Measurements from ENCODE around the gene NLGN1. TPM values are rescaled to one million over a fixed set of nuclear protein-coding genes. Genes with fewer than 3 reads are reported as not detected.

NLGN1 gene
- polyA plus RNA-seq, 3 donors from 2014 or later = not detected

- DNase-seq = no peak
- Mint-ChIP-seq H3K9me3 (peaks cover 0 to 23% (median 7%) of the 10 kb centered on the region in 6 donors), H3K36me3 (peaks cover 0 to 3% (median 0%) of the 10 kb centered on the region in 3 donors), H3K27ac (no peak overlapping the region), H3K4me3 (no peak overlapping the region), H3K4me1 (no peaks in the 10 kb centered on the region), H3K27me3 (ENCODE audit: low read depth in 3 of 3) (no peaks in the 10 kb centered on the region)
Measured at GRCh38 chr3:174303907-174304560, 906.5 kb downstream of the NLGN1 start.

- Mint-ChIP-seq H3K27me3 (ENCODE audit: low read depth in 3 of 3) (no peaks in the 10 kb centered on the region), H3K4me3 (no peak overlapping the region), H3K27ac (no peak overlapping the region), H3K9me3 (peaks cover 4 to 34% (median 11%) of the 10 kb centered on the region in 6 donors), H3K36me3 (no peaks in the 10 kb centered on the region), H3K4me1 (no peaks in the 10 kb centered on the region)
- DNase-seq = no peak
Measured at GRCh38 chr3:174308736-174309135, 911.2 kb downstream of the NLGN1 start.

DNA sequence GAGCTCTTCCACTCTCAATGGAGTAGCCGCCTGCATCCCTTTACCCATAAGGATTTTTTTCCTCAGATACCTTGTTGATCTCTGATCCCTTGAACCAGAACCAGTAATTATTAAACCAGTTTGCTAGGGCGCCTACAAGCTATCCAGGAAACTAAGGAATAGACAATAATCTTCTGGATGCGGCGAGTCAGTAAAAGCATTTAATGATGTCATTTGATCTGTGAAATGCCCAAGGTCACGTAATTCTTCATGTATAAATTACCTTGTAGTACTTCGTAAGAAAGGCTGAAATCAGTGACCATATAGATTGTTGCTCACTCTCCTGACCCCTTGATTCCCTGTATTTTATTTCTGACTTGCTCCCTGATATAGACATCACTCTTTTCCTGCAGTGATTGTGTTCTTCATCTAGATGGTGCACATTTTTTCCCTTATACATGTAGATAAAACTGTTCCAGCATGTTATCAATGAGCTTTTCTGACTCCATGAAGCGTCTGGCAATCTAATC is 913.0 kb downstream of the NLGN1 start:
- DNase-seq = no peak
- Mint-ChIP-seq H3K9me3 (peaks cover 4 to 42% (median 9%) of the 10 kb centered on the region in 6 donors), H3K4me3 (no peak overlapping the region), H3K4me1 (no peaks in the 10 kb centered on the region), H3K27ac (no peak overlapping the region), H3K27me3 (ENCODE audit: low read depth in 3 of 3) (no peaks in the 10 kb centered on the region), H3K36me3 (no peaks in the 10 kb centered on the region)

- H3K4me1 Mint-ChIP-seq = no peaks in the 10 kb centered on the region
- H3K9me3 Mint-ChIP-seq = peaks cover 6 to 48% (median 15%) of the 10 kb centered on the region in 6 donors
Measured at GRCh38 chr3:174315225-174315624, 917.7 kb downstream of the NLGN1 start.

GRCh38 chr3:174317005-174317404 is 919.5 kb downstream of the NLGN1 start:
- no peak for DNase-seq
- no peaks in the 10 kb centered on the region for H3K4me1 Mint-ChIP-seq
- no peaks in the 10 kb centered on the region for H3K27me3 Mint-ChIP-seq (ENCODE audit: low read depth in 3 of 3)
- H3K4me3 Mint-ChIP-seq = no peak overlapping the region
- H3K27ac Mint-ChIP-seq = no peak overlapping the region
- H3K36me3 Mint-ChIP-seq = no peaks in the 10 kb centered on the region
- peaks cover 7 to 48% (median 20%) of the 10 kb centered on the region in 6 donors for H3K9me3 Mint-ChIP-seq

More at GRCh38 chr3:174315225-174315624, 917.7 kb downstream of the NLGN1 start:
- H3K4me3 Mint-ChIP-seq = no peak overlapping the region
- DNase-seq = no peak
- no peaks in the 10 kb centered on the region for H3K36me3 Mint-ChIP-seq
- no peak overlapping the region for H3K27ac Mint-ChIP-seq
- no peaks in the 10 kb centered on the region for H3K27me3 Mint-ChIP-seq (ENCODE audit: low read depth in 3 of 3)

DNA sequence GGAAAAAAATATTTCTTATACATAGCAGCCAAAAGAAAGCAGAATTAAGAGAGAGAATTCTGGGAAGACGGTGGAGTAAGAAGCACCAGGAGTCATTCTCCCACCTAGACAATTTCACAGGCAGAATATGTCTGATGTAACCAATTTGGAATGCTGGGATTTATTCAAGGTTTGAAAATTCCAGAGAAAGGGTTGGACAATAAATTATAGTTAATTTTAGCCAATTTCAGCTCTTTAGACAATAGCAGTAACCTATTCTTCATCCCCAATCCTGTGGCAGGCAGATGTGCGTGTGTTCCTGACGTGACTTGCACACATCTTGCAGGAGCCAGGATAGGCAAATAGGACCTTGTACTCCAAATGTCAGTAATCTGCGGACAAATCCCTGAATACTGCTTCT is 920.6 kb downstream of the NLGN1 start:
- no peak for DNase-seq
- no peaks in the 10 kb centered on the region for H3K36me3 Mint-ChIP-seq
- H3K4me3 Mint-ChIP-seq = no peak overlapping the region

DNA sequence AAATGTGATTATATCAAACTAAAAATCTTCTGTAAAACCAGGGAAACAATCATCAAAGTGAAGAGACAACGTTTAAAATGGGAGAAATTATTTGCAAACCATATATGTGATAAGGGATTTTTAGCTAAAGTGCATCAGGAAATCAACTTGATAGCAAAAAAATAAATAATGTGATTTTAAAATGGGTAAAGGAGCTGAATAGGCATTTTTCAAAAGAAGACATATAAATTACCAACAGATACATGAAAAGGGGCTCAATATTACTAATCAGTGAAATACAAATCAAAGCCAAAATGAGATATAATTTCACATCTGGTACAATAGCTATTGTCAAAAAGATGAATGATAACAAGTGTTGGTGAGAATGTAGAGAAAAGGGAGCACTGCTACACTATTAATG is 924.0 kb downstream of the NLGN1 start:
- H3K36me3 Mint-ChIP-seq = no peaks in the 10 kb centered on the region
- DNase-seq = no peak
- H3K27ac Mint-ChIP-seq = no peak overlapping the region
- H3K4me1 Mint-ChIP-seq = no peaks in the 10 kb centered on the region
- H3K27me3 Mint-ChIP-seq (ENCODE audit: low read depth in 3 of 3) = no peaks in the 10 kb centered on the region
- H3K9me3 Mint-ChIP-seq = peaks cover 0 to 44% (median 17%) of the 10 kb centered on the region in 6 donors
- no peak overlapping the region for H3K4me3 Mint-ChIP-seq

More for the DNA sequence above, 920.6 kb downstream of the NLGN1 start:
- Mint-ChIP-seq H3K27ac (no peak overlapping the region), H3K4me1 (no peaks in the 10 kb centered on the region), H3K27me3 (ENCODE audit: low read depth in 3 of 3) (no peaks in the 10 kb centered on the region), H3K9me3 (peaks cover 3 to 41% (median 18%) of the 10 kb centered on the region in 6 donors)

DNA sequence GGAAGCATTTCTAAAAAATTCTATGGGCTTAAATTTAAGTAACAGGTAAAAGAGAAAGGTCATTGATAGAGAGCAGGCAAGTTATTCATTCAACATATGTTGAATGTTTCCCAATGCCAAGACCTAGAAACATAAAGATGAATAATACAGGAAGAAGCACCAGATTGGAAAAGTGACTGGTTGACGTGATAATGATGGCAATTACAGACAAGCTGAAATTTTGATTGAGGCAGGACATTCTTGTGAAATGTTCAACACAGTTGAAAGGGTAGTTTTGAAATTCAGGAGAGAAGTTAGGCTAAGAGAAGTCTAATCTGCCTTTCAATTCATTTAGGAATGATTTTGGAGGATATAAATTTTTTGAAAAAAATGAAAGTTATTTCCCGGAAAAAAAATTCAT is 925.2 kb downstream of the NLGN1 start:
- DNase-seq = no peak
- Mint-ChIP-seq H3K36me3 (no peaks in the 10 kb centered on the region), H3K9me3 (peaks cover 0 to 44% (median 17%) of the 10 kb centered on the region in 6 donors), H3K4me3 (no peak overlapping the region), H3K27me3 (ENCODE audit: low read depth in 3 of 3) (no peaks in the 10 kb centered on the region), H3K4me1 (no peaks in the 10 kb centered on the region), H3K27ac (no peak overlapping the region)

- H3K4me3 Mint-ChIP-seq = no peak overlapping the region
- no peaks in the 10 kb centered on the region for H3K36me3 Mint-ChIP-seq
- H3K27me3 Mint-ChIP-seq (ENCODE audit: low read depth in 3 of 3) = no peaks in the 10 kb centered on the region
- DNase-seq = no peak
- peaks cover 3 to 42% (median 17%) of the 10 kb centered on the region in 6 donors for H3K9me3 Mint-ChIP-seq
- H3K4me1 Mint-ChIP-seq = no peaks in the 10 kb centered on the region
- H3K27ac Mint-ChIP-seq = no peak overlapping the region
Measured at GRCh38 chr3:174325171-174325570, 927.6 kb downstream of the NLGN1 start.

- Mint-ChIP-seq H3K36me3 (no peaks in the 10 kb centered on the region), H3K27ac (no peak overlapping the region), H3K27me3 (ENCODE audit: low read depth in 3 of 3) (no peaks in the 10 kb centered on the region), H3K4me1 (no peaks in the 10 kb centered on the region), H3K4me3 (no peak overlapping the region), H3K9me3 (peaks cover 3 to 39% (median 16%) of the 10 kb centered on the region in 6 donors)
- no peak for DNase-seq
Measured at GRCh38 chr3:174325834-174326700, 928.5 kb downstream of the NLGN1 start.

GRCh38 chr3:174329321-174329720 is 931.8 kb downstream of the NLGN1 start:
- Mint-ChIP-seq H3K27ac (no peak overlapping the region), H3K9me3 (peaks cover 3 to 31% (median 13%) of the 10 kb centered on the region in 6 donors)
- DNase-seq = no peak

GRCh38 chr3:174330303-174330702 is 932.8 kb downstream of the NLGN1 start:
- no peaks in the 10 kb centered on the region for H3K27me3 Mint-ChIP-seq (ENCODE audit: low read depth in 3 of 3)
- H3K27ac Mint-ChIP-seq = no peak overlapping the region
- no peaks in the 10 kb centered on the region for H3K36me3 Mint-ChIP-seq
- no peaks in the 10 kb centered on the region for H3K4me1 Mint-ChIP-seq
- H3K4me3 Mint-ChIP-seq = no peak overlapping the region
- peaks cover 3 to 34% (median 14%) of the 10 kb centered on the region in 6 donors for H3K9me3 Mint-ChIP-seq
- DNase-seq = no peak

More at GRCh38 chr3:174329321-174329720, 931.8 kb downstream of the NLGN1 start:
- Mint-ChIP-seq H3K36me3 (no peaks in the 10 kb centered on the region), H3K27me3 (ENCODE audit: low read depth in 3 of 3) (no peaks in the 10 kb centered on the region), H3K4me3 (no peak overlapping the region), H3K4me1 (no peaks in the 10 kb centered on the region)

DNA sequence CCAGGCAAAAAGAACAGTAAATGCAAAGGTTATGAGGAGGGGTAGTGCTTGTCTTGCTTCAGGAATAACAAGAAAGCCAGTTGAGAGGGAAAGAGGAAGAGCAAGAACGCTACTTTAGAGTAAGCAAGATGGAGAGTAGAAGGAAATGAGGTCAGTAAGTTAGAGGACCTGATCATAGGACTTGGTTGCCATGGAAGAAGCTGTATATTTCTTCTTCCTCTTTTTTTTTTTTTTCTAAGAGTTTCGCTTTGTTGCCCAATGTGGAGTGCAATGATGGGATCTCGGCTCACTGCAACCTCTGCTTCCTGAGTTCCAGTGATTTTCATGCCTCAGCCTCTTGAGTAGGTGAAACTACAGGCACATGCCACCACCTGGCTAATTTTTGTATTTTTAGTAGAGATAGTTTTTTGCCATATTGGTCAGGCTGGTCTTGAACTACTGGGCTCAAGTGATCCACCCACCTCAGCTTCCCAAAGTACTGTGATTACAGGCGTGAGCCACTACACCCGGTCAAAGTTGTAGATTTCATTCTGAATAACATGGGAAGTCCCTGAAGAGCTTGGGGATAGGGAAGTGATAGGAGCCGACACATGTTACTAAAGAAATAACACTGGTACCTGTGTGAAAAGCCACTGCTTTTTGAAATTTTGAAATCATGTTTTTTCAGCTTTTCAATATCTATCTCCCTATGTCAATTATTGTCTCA is 933.7 kb downstream of the NLGN1 start:
- Mint-ChIP-seq H3K27me3 (ENCODE audit: low read depth in 3 of 3) (no peaks in the 10 kb centered on the region), H3K4me1 (no peaks in the 10 kb centered on the region), H3K27ac (no peak overlapping the region), H3K4me3 (no peak overlapping the region), H3K36me3 (no peaks in the 10 kb centered on the region), H3K9me3 (peaks cover 3 to 34% (median 15%) of the 10 kb centered on the region in 6 donors)
- no peak for DNase-seq

Measured in immature natural killer cell (primary cell).